Skeletal muscle satellite cell (primary cell): ENCODE measurements around the gene EEF1AKMT1.
"Not testable (repeated sequence)": the region's sequence is repeated elsewhere in the genome, so short reads cannot be mapped to it uniquely, and the experiment has no call there.

Experiments
- H3K27me3 ChIP-seq: 2 replicates; pipeline ENCODE4 v1.7.0; 2013; ENCODE audit warnings: low read length; ENCODE audit not compliant: control insufficient read depth, insufficient read depth
- H3K36me3 ChIP-seq: 2 replicates; pipeline ENCODE4 v1.7.0; 2013; ENCODE audit warnings: mild to moderate bottlenecking, control low read depth, low read length; ENCODE audit not compliant: insufficient read depth
- H3K4me1 ChIP-seq: 2 replicates; pipeline ENCODE4 v1.7.0; 2013; ENCODE audit warnings: low read length; ENCODE audit not compliant: control insufficient read depth, insufficient read depth
- H3K4me2 ChIP-seq: 2 replicates; pipeline ENCODE4 v1.7.0; 2013; ENCODE audit warnings: mild to moderate bottlenecking, low read length
- H3K4me3 ChIP-seq: 2 replicates; pipeline ENCODE4 v1.7.0; 2013; ENCODE audit warnings: low read length
- H3K9ac ChIP-seq: 2 replicates; pipeline ENCODE4 v1.7.0; 2013; ENCODE audit warnings: mild to moderate bottlenecking, low read depth, low read length, moderate library complexity
- H3K9me3 ChIP-seq: replicated peaks from 2 replicates; pipeline ENCODE4 v1.7.0; 2013; ENCODE audit warnings: mild to moderate bottlenecking, control low read depth, low read length

Gene EEF1AKMT1

DNA sequence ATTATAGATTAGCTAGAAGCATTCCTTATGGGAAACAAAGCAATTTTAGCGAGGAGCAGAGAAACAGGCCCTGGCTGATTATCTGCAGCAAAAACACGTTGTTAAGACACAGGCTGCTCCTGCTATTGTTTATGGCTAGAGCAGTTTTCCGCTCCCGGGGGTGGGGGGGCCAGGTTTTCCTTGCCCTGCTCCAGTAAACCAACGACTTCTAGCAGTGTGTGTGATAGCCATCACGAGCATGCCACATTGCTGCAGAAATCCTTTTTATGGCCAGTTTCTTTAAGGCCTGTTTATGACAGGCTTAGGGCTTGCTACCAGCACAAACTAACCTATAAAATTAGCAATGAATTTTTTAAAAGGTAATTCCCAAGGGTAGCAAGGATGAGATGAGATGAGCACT is 88.7 kb downstream of the EEF1AKMT1 start:
- Histone ChIP-seq H3K27me3 (no peaks in the 10 kb centered on the region), H3K9me3 (no peaks in the 10 kb centered on the region), H3K9ac (no peak overlapping the region), H3K4me3 (no peak overlapping the region), H3K4me1 (peaks cover 10% of the 10 kb centered on the region), H3K36me3 (no peaks in the 10 kb centered on the region), H3K4me2 (no peak overlapping the region)

DNA sequence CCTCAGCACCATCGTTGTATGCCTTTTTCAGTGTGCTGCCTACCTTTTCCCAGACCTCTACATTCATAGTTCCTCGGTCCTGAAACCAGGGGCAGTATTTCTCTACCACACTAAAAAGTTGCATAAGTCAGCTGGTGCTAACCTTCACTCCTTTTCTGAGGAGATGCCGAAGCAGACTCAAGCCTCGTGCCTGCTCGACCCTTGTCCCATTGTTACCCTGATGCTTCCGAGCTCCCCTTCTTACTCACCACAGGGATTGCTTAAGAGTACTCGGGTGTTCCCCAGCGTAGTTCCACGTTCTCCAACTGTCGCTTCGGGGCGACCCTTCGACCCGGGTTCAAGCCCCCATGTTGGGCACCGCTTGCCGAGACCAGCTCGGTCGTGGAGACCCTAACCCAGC is 89.2 kb downstream of the EEF1AKMT1 start:
- H3K27me3 ChIP-seq = no peaks in the 10 kb centered on the region

DNA sequence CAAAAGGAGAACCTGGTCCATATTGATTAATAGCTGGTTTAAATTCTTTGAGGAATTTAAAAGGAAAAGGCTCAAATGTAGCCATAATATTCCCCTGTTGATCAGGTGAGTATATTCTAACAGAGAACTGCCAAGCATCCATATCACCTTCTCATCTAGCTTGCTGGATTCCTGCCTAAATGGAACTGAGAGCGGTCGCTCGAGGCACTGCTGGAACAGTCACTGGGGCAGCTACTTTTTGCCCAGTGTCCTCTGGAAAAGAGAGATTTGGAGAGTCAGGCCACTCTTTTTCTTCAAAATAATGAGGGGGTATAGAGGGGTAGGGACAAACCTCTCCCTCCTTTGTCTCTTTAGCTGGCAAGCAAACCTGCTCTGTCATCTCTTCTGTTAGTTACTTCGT is 89.7 kb downstream of the EEF1AKMT1 start:
- Histone ChIP-seq H3K9me3 (no peaks in the 10 kb centered on the region), H3K4me3 (no peak overlapping the region), H3K9ac (no peak overlapping the region), H3K27me3 (no peaks in the 10 kb centered on the region), H3K4me1 (peaks cover 10% of the 10 kb centered on the region), H3K4me2 (no peak overlapping the region), H3K36me3 (no peaks in the 10 kb centered on the region)

More for the DNA sequence above, 89.2 kb downstream of the EEF1AKMT1 start:
- no peaks in the 10 kb centered on the region for H3K36me3 ChIP-seq
- no peaks in the 10 kb centered on the region for H3K9me3 ChIP-seq
- H3K4me2 ChIP-seq = no peak overlapping the region
- H3K4me3 ChIP-seq = no peak overlapping the region
- no peak overlapping the region for H3K9ac ChIP-seq
- peaks cover 10% of the 10 kb centered on the region for H3K4me1 ChIP-seq

DNA sequence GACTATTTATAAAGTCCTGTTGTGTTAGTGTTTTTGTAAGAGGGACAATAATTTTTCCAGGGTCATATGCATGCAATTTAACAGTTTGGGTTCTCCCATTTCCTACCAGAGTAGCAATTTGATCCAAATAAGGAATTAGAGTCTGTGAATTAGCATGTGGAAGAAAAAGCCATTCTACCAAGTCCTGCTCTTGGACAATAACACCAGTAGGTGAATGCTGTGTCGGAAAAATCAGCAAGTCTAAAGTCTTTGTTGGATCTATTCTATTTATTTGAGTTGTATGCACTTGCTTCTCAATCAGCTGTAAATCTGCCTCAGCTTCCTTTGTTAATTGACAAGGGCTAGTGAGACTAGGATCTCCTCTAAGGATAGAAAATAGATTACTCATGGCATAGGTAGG is 91.7 kb downstream of the EEF1AKMT1 start:
- Histone ChIP-seq H3K9ac (no peak overlapping the region), H3K27me3 (no peaks in the 10 kb centered on the region), H3K36me3 (no peaks in the 10 kb centered on the region), H3K4me2 (no peak overlapping the region), H3K4me1 (peaks cover 10% of the 10 kb centered on the region), H3K4me3 (no peak overlapping the region), H3K9me3 (no peaks in the 10 kb centered on the region)

DNA sequence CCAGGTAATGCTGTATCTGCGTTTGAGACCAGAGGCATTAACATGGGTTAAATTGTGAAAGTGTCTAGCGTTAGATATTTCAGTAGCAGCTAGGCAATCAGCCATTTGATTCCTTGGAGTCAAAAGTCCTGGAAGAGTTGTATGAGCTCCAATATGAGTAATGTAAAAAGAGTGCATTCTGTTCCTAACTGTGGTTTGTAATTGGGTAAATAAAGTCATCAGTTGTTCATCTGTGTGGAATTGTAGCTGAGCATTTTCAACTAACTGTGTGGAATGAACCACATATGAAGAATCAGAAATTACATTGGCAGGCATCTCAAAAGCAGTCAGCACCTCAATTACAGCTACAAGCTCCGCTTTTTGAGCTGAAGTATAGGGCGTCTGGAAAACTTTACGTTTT is 92.3 kb downstream of the EEF1AKMT1 start:
- H3K36me3 ChIP-seq = not testable (repeated sequence)

DNA sequence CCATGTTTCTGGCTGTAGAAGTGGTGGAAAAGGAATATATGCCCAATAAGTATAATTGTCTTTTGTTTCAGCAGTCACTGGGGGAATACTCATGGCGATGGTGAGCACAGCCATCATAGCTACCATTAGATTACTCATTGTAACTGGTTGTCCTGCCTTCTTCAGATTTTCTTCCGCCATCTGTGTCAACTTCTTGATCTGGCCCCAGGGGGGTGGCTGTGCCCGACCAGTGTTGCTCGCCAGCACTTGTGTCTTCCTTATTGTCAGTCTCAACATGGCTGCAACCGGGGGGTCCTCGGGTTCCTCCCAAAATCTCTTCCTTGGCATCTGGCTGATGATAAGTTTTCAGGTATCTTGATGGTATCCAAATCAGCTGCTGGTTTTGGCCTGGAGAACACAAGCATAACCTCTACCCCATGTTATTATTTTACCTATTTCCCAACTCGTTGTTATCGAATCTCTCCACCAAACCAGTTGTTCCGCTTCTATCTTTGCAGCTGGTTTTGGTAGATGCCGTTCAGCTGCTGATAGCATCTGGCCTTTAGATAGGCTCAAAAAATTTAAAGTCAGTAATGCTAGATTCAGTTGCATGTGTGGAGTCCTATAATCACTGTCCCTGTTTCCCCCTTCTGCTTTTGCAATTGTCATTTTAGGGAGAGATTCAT is 93.2 kb downstream of the EEF1AKMT1 start:
- Histone ChIP-seq H3K4me1 (peaks cover 10% of the 10 kb centered on the region), H3K27me3 (no peaks in the 10 kb centered on the region), H3K4me2 (no peak overlapping the region), H3K36me3 (no peaks in the 10 kb centered on the region), H3K9me3 (no peaks in the 10 kb centered on the region), H3K9ac (no peak overlapping the region), H3K4me3 (no peak overlapping the region)

More for the DNA sequence above, 92.3 kb downstream of the EEF1AKMT1 start:
- H3K9ac ChIP-seq, H3K4me2 ChIP-seq, H3K4me3 ChIP-seq, H3K9me3 ChIP-seq, H3K27me3 ChIP-seq: not testable (repeated sequence)
- peaks cover 10% of the 10 kb centered on the region for H3K4me1 ChIP-seq

DNA sequence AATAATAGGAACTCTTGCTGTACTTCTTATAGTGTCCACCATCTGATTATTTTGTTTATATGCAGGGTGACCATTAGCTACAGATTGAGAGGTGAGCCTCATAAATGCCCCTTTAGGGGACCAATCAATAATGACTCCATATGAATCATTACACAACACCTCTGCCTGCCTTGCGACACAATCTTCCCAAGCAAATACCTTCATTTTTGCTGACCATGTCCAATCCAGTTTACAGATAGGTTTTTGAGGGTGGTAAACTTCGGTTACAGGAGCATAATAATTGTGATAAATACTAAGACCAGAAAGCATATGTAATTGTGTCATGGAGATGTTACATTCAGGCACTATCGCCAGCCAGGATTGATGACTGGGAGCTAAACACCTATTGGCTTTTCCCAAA is 93.9 kb downstream of the EEF1AKMT1 start:
- Histone ChIP-seq H3K4me3 (no peak overlapping the region), H3K9me3 (no peaks in the 10 kb centered on the region), H3K4me2 (no peak overlapping the region), H3K9ac (no peak overlapping the region), H3K27me3 (no peaks in the 10 kb centered on the region), H3K36me3 (no peaks in the 10 kb centered on the region), H3K4me1 (peaks cover 10% of the 10 kb centered on the region)
